GM21360 (cell line): Measurements from ENCODE around the gene SMARCD3.

Experiments
- ATAC-seq: cut with Tn5 transposase; IDR thresholded peaks from one replicate; pipeline ENCODE4 v1.9.1; 2021; ENCODE audit warnings: mild to moderate bottlenecking, moderate library complexity; ENCODE audit not compliant: unreplicated experiment

SMARCD3 gene

DNA sequence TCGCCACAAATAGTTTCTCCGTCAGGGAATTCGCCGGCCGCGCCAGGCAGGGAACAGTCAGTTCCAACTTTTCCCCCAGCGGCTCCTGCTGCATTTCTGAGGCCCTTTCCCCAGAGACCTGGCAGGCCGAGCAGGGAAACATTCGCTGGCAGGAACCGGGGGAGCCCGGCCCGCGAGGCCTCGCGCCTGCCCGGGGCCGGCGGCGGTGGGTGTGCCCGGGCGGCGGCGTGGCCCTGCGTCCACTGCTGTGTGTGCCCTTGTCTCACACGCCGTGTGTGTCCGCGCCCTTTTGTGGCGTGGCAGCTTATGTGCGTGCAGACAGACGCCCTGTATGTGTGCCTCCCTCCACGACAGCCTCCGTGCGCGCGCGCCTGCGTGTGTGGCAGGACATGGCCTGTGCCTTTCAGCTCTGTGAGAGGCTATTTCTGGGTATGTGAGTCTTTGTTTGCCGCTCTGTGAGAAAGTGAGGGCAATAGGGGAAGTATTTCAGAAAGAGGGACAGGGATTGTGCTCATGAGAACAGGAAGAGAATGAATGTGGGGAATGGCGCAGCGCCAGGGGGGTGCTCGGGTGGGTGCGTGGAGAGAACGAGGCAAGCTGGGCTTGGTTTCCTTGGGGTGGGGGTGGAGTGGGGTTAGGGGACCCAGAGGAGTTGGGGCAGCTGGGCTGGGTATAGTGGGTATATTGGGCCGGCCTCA, 689 bp upstream of the SMARCD3 start:
- no peak for ATAC-seq

DNA sequence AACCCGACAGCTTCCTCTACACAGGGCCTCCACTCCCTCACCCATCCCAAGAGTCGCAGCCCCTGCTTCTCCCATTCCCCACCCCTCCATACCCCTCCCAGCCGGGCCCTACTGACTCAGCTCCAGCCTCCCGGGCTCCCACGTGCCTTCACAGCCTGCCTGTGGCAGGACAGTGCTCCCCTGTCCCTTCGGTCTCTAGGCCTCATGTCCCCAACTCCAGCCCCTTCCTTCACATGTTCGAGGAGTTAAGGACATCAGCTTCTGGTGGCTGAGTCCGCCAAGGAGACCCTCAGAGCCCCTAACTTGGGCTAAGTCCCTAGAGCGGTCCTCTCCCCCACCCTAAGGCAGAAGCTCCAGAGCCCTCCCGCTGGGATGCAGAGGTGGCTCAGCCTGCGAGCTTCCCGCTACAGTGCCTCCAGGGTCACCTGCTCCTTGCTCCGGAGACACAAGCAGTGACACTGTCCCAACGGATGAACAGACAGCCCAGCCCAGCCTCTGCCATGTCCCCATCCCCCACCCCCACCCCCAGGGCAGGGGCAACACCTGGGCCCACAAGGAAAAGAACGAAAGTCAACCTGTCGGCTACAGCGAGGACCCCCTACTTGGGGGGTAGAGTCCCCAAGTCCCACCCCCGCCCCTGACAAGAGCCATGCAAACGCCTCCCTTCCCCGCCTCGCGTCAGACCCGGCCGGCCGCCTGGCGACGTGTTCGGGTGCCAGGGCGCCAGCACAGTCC, 716 bp downstream of the SMARCD3 start:
- ATAC-seq = no peak

DNA sequence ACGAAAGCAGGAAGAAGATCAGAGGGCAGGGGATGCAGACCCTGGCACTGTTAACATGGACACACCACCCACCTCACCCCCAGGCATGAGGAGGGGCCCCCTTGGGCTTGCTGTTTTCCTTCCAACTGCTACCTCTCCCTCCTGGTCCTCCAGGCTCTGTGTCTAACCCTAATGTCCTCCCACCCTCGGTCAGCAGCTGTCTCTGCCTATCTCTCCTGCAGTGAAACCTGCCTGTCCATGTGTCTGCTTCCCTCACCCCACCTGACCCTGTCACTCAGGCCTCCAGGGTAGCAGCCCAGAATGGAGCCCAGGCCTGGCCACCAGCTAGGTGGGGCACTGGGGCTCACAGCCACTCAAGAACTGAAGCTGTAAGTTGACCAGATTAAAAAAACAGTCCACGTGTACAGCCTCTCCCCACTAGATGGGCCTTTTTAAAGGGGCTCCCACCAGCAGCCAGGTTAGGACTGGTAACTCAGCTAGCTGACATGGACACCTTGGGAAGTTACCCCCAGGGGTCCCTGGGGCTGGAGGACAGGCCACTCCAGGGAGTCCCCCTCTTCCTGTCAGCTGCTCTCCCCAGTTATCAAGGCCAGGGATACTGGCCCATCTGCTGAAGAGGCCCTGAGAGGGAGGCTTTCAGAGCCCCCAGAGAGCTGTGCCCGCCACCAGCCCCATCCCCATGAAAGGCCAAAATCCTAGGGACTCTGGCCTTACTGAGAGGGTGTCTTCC, 1.5 kb downstream of the SMARCD3 start:
- no peak for ATAC-seq

DNA sequence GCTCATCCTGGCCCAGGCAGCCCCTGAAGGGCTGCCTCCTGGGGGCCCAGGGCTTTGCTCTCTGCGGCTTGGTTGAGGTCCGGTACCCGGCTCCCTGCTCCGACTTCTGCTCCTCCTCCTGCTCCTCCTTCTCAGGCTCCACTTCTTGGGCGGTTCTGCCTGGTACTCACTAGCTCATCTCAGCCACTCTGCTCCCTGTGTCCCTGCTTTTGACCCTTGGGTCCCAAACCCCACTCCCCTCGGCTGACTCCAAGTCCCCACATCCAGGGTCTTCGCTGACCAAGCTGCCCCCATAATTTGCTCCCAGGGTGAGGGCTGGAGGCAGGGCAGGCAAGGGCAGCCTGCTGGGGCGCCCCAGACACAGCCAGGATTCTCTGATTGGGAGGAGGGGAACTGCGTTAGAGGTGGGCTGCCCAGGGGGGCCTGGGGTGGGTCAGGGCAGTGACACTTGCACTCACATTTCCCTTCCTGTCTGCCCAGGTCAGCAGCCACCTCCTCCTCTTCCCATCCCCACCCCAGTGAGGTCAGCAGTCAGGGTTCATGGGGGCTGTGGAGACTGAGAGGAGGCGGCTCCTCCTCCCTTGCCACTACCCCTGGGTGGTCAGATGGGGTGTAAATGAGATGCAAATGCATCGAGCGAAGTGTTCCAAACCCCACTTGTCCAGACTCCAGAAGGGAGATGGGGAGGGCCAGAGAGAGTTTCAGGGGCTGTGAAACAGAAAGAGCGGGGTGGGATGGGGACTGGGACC, 2.2 kb downstream of the SMARCD3 start:
- no peak for ATAC-seq

DNA sequence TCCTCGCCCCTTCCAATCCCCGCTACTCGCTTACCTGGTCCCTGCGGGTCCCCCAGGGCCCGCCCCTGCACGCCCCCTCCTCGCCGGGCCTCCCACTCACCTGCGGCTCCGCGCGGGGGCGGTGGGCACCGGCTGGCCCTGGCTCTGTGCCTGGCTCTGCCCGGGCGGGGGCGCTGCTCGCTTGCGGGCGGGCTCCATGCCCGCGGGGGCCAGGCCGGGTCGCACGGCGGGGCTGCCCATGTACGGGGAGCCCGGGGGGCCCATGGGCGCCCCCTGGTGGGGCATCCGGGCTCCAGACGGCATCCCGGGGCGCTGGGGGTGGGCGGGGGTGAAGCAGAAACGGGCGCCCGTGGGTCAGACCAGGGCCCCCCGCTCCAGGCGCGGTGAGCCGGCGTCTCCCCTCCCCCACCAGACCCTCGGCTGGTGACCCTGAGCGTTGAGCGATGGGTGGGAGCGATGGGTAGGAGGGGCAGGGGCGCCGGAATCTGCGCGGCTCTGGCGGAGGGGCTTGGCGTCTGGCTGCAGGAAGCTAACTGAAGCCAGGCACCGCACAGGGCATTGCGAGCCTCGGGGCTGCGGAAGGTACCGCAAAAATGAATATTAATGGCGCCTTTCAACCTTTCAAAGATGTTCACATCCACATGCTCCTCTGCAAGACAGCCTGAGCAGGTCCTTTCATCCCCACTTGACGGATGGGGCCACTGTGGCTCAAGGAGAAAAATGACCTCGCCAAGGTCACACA, 3.0 kb downstream of the SMARCD3 start:
- ATAC-seq = no peak

DNA sequence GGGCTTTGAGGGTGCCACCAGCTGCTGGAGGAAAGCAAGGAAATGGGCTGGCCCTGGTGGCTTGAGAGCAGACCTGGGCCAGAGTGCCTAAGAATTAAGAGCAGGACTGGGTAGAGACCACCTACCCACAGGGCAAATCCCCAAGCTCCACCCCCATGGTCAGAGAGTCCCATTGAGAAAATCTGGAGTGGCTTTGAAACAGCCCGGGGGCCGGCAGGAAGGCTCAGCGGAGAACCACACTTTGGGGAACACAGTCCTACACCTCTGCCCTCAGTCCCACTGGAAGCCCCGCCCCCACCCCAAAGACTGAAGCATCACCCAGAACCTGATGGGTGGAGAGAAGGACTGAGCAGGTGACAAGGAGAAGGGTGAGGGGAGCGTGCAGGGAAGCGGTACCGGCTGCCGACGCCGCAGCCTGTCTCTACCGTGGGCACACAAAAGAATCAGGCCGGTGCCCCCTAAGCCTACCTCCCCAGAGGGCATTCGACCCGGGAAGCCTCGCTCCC, 3.6 kb downstream of the SMARCD3 start:
- ATAC-seq = no peak

DNA sequence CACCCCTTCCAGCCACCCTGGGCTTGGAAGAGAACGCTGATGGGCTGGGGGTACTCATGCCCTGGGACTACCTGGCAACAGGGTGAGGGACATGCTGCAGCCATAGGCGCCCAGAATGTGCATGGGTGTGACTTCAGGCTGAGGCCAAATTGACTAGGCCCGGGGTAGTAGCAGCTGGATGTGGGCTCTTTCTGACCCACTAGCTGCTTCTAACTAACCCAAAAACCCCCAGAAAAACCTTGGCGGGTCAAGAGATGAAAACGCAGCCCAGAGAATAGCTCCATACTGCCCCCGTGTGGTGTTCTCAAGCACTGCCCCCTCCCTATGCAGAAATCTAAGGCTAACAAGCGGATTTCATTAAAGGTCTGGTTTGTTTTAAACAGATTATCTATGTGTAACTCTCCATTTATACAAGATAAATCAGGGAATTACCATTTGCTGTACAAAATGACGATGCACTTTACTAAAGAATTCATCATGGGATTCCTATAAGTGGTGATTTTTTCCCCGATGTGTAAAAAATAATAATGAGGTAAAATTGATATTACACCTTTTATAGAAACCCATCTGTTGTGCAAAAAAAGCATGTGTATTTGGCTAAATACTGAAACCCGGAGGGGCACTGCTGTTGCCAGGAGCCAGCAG, 4.2 kb downstream of the SMARCD3 start:
- ATAC-seq = no peak

DNA sequence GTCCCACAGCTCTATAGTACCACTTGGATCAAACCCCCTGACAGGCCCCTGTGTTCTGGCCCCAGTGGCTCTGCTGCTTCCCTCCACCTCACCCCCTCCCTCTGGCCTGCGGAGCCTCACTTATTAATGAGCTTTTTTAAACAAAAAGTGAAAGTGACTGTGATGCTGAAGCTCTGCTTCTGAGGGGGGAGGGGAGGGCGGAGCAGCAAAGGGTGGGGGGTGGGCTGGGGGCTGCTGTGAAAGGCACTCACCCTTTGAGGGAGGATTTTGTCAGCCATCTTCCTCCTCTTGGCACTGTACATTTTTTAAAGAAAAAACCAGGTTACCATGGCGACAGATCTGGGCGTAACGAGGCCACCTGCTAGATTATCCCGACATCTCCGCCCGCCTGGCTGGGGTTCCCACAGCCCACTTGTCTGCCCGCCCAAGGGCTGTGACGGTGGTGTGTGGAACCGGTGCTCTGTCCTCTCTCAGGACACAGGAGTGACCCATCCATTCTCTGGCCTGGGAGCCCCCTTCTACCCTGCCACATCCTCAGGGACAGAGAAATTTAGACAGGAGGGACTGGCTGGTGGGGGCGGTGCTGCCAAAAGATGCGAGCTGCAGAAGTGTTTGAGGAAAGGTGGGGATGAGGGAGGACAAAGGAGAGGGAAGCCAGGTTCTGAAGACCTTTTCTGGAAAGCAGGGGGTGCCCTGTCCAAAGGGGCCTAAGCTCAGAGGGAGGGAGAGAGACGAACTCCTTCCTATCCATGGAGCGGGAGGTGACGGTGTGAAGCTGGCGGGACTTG, 4.9 kb downstream of the SMARCD3 start:
- ATAC-seq = no peak

DNA sequence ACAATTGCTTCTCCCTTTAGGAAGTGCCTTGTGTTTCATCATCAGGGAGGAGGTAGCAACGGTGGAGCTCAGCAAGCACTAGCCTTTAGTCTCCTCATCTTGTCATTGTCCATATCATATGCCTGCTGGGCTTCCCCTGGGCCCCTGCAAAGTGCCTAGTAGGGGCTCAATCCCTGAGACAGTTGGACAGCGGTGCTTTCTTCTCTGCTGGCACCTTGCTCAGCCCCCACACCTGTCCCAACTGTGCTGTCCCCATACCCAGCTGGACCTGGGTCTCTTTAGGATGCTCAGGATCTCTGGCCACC, 5.5 kb downstream of the SMARCD3 start:
- ATAC-seq = no peak

DNA sequence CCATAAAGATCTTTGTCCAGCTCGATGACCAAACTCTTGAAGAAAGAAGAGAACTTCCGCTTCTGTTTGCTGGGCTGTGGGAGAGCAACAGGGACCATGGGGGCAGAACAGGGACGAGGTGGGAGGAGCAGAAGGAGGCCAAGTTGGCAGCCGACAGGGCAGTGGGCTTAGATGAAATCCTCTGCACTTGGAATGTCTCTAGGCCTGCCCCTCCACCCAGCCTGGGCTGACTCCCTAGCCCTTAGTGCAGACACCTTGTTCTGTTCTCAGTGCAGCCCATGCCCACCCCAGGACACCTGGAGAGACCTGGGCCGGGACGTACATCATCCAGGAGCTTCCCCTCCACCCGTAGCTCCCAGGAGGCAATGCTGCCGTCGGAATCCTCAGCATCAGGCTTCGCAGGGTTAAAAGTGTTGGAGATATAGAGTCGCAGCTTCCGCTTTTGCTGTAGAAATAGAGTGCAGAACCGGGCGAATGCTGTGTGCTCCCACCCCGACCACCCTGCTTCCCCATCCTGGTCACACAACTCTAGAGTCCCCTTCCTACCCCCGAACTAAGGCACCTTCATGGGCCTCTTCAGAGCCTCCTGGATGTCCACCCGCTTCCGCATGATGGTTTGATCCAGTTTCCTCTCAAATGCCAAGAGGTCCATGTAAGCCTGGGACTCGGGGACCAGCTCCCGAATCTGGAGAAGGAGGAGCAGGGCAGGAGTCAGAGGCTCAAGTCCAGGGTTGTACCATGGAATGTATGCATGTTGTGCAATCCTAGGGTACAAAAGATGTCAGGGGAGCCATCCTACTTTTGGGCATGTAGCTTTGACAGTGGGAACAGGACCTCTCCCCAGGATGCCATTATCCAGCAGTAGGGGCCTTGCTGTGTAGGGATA, 6.1 kb downstream of the SMARCD3 start:
- no peak for ATAC-seq

DNA sequence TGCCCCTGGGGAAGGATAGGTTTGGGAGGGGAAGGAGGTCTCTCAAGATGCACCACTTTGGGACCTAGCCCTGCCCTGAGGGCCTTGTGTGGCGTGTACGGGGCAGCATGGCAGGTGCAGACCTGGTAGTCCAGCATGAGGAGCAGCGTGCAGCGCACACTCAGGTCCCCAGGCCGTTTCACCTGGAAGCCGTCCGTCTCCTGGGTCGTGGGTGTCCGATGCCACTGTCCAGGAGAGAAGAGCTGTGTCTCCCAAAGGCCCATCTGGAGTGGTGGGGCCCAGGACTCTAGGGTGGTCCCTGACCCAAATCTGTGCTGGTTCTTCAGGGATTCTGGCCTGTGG, 6.8 kb downstream of the SMARCD3 start:
- no peak for ATAC-seq

DNA sequence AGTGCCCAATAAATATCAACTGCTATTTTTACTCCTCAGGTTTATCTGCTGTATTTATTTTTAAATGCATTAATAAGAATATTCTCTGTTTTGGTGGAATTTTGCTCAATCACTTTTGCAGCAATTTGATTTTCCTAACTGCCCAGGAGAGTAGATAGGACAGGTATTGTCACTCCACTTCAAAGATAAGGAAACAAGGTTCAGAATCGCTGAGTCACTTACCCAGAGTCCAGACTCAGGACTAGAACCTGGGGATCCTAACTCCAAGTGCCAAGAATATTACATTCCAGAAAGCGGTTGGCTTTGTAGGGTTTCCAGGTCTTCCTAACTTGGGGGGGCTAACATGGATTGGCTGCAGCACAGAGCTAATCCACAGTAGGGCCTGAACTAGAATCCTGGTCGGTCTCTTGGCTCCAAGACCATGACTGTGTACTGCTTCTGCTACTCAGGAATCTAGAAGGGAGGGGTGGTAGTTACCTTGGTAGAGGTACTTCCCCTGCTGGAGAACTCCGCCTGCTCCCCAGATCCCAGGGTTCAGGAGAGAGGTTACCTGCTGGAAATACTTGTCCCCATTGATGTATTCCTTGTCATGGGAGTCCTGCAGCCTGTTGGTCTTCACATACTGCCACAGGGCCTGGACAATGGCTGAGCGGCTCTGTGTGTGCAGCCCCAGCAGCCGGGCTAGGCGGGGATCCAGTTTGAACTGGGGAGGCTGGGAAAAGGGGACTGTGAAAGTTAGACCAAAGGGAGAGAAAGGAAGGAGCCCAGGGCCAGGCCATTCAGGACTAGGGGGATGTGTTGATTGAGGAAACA, 7.3 kb downstream of the SMARCD3 start:
- no peak for ATAC-seq

DNA sequence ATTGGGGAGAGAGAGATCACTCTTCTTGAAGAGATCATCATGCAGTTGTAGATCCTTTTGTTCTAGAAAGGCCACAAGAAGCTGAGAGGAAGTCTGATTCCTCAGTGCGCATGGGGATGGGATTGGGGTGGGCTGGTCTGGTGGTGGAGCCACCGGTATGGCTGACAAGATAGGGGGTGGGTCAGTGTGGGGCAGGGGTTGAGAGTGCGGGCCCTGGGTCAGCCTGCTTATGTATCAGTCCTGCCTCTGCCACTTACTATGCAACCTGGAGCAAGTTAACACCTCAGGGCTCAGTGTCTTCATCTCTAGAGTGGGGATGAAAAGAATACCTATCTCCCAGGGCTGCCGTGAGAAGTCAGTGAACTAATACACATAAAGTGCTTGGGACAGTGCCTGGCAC, 8.0 kb downstream of the SMARCD3 start:
- ATAC-seq = no peak

DNA sequence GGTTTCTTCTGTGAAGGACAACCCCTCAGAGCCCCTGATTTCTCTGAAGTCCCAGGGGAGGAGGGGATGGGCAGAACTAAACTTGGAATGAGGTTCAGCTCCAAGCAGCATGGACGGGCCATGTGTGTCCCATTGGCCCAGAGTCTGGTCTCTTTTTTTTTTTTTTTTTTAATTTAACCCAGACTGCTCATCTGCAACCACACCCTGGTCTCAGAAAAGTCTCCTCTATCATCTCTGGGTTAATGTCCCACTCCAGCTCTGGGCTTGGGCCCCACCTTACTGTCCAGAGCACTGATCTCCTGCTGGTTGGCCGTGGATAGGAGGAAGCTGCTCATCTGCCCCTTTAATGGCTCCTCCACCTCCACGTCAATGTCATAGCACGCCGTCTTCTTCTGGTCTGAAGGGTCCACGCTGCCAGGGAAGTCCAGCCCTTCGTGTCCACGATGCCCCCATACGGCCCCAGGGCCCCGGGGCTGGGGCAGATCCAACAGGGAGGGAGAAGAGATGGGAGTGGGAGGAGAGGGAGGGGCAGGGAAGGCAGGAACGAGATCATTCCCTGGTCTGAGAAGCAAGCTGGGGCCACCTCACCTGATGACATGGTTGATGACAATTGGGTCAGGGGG, 8.5 kb downstream of the SMARCD3 start:
- ATAC-seq = no peak

DNA sequence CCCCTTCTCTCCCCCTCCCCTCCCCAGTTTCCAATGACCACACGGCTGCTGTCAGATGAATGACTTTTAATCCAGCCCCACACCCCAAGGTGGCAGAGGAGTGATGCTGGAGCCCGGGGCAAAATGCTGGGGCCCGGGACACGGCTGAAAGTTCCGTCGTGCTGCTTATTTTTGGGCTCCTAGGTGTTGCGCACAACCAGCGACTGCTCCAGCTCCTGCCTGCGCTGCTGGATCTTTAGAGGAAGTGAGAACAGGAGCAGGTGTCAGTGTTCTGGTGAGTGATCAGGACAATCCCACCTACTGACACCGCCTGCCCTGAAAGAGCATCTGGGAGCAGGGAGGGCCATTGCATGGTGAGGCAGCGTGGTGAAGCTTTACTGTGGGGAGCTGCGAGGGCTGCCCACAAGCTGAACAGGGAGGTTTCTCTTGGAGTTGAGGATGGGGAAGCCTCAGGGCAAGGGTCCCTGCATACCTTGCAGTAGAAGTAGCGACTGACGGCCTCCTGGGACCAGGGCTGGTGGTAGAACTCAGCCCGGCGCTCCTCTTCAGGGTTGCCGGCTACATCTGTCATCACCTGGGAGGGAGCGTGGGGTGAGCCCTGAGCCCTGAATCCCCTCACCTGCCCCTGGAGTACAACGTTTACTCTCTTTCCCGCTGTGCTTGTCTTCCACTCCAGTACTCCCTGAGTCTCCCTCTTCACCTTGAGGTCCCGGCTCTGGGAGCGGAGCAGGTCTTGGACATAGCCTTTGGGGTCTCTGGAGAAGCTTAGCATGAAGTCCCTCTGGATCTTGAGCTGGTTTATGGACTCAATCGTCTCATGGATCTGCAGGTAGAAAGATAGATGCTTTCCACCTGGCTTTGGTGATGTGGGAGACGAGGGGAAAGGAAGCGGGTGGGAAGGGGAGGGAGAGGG, 9.3 kb downstream of the SMARCD3 start:
- no peak for ATAC-seq

DNA sequence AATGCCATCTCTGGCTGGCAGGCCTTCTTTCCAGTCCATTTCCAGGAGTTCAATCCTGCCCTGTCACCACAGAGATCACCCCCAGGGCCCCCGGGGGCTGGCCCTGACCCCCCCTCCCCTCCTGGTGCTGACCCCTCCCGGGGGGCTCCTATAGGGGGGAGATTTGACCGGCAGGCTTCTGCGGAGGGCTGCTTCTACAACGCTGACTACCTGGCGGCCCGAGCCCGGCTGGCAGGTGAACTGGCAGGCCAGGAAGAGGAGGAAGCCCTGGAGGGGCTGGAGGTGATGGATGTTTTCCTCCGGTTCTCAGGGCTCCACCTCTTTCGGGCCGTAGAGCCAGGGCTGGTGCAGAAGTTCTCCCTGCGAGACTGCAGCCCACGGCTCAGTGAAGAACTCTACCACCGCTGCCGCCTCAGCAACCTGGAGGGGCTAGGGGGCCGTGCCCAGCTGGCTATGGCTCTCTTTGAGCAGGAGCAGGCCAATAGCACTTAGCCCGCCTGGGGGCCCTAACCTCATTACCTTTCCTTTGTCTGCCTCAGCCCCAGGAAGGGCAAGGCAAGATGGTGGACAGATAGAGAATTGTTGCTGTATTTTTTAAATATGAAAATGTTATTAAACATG, 10.2 kb downstream of the SMARCD3 start:
- no peak for ATAC-seq
